Measurements from ENCODE around the gene WSCD2. TPM values are rescaled to one million over a fixed set of nuclear protein-coding genes. Genes with fewer than 3 reads are reported as not detected.

WSCD2 gene
- total and polyA plus RNA-seq, 2 of the 4 experiments (the other 2 are of a cell fraction) = not detected

- no peaks in the 10 kb centered on the region for H3K27me3 ChIP-seq (ENCODE audit: control insufficient read depth, insufficient read depth, low read length)
Observed at GRCh38 chr12:108237272-108237671, 108.2 kb downstream of the WSCD2 start.

More at GRCh38 chr12:108237272-108237671, 108.2 kb downstream of the WSCD2 start:
- no peak overlapping the region for H2AK5ac ChIP-seq (ENCODE audit: low read depth, low read length)
- H4K5ac ChIP-seq (ENCODE audit: low read depth, low read length) = no peak overlapping the region
- no peaks in the 10 kb centered on the region for H4K20me1 ChIP-seq (ENCODE audit: insufficient read depth, low read length)
- in situ Hi-C loops (cut with MboI; ENCODE audit: low sequenced_read_pairs) (no loop called here), intact Hi-C loops (cut with micrococcal nuclease) (no loop called here), dilution Hi-C loops (cut with HindIII; ENCODE audit: low sequenced_read_pairs, unreplicated experiment) (no loop called here)
- POLR2A ChIA-PET (ENCODE audit: unreplicated experiment) = no interaction called here
- H3K9ac ChIP-seq (ENCODE audit: low read depth, low read length) = no peak overlapping the region
- H3K4me1 ChIP-seq (ENCODE audit: control insufficient read depth, insufficient read depth, low read length) = no peaks in the 10 kb centered on the region
- no peak overlapping the region for H2AK9ac ChIP-seq (replicated peaks; ENCODE audit: low read depth, low read length, poor library complexity)
- no peak for ATAC-seq (ENCODE audit: low read depth)
- no peak overlapping the region for H3K4me3 ChIP-seq (ENCODE audit: insufficient read depth, low read depth, low read length)
- no peaks in the 10 kb centered on the region for H3K36me3 ChIP-seq (ENCODE audit: control insufficient read depth, insufficient read depth, low read length)
- H3K23ac ChIP-seq (ENCODE audit: low read depth, low read length) = no peak overlapping the region
- no peak overlapping the region for H3K18ac ChIP-seq (ENCODE audit: low read depth, low read length)
- no peak overlapping the region for H2AFZ ChIP-seq (replicated peaks; ENCODE audit: low read length, poor library complexity)
- H2BK5ac ChIP-seq (ENCODE audit: low read depth, low read length, poor library complexity, severe bottlenecking) = no peak overlapping the region
- no CpG with 5 or more reads among the region's 3 CpGs for WGBS, 2 experiments (ENCODE audit: extremely low coverage in 2 of 2, insufficient read length in 1 of 2)
- no peak overlapping the region for H4K8ac ChIP-seq (ENCODE audit: low read depth in 2 of 2, low read length in 2 of 2)
- no peak overlapping the region for H2BK20ac ChIP-seq (ENCODE audit: low read depth, low read length)
- CTCF ChIA-PET = interaction anchor here (0.6 kb wide), 1 partner anchor 12 kb away, joined by 3 read pairs; no protein-coding TSS in a partner anchor
- no TSS peak for BruUV-seq (replicated peaks)
- H3K9me3 ChIP-seq (ENCODE audit: control insufficient read depth, insufficient read depth, low read length) = no peaks in the 10 kb centered on the region
- H3K79me1 ChIP-seq (ENCODE audit: low read depth in 1 of 2, low read length in 2 of 2) = no peaks in the 10 kb centered on the region
- TF ChIP-seq ELK1 (IDR thresholded peaks at IDR 0.05; ENCODE audit: borderline replicate concordance, low read depth, low read length) = no peak
- TF ChIP-seq MXI1 (IDR thresholded peaks at IDR 0.05; ENCODE audit: borderline replicate concordance, low read depth, low read length) = no peak
- no peak for TF ChIP-seq CTCF (conservative IDR thresholded peaks at IDR 0.05; ENCODE audit: low read depth, low read length)
- no peak for TF ChIP-seq MAFK (IDR thresholded peaks at IDR 0.05; ENCODE audit: low read depth, low read length)
- no peak for TF ChIP-seq USF2 (IDR thresholded peaks at IDR 0.05; ENCODE audit: low read depth, low read length)
- no peak for TF ChIP-seq RCOR1 (IDR thresholded peaks at IDR 0.05; ENCODE audit: insufficient replicate concordance, low read length)
- no peak overlapping the region for H3K4me2 ChIP-seq (ENCODE audit: low read depth, low read length)
- H2BK120ac ChIP-seq (ENCODE audit: low read depth, low read length) = no peak overlapping the region
- H3K27ac ChIP-seq (ENCODE audit: insufficient read depth, low read length) = no peak overlapping the region
- no peak for DNase-seq
- H3K9me1 ChIP-seq (ENCODE audit: insufficient read depth, low read length) = no peaks in the 10 kb centered on the region
- H3K4ac ChIP-seq (ENCODE audit: low read depth, low read length) = no peak overlapping the region
- H3K56ac ChIP-seq (ENCODE audit: extremely low read depth, insufficient read depth, low read length) = no peak overlapping the region
- H4K91ac ChIP-seq (ENCODE audit: insufficient read depth, low read depth, low read length) = no peak overlapping the region
- H2BK15ac ChIP-seq (ENCODE audit: low read depth, low read length) = no peak overlapping the region
- H3K14ac ChIP-seq (replicated peaks; ENCODE audit: low read depth, low read length) = no peak overlapping the region

Measured in IMR-90 (cell line).